Measurements from ENCODE around the gene DOHH. TPM values are rescaled to one million over a fixed set of nuclear protein-coding genes. Genes with fewer than 3 reads are reported as not detected.

DOHH gene
- total RNA-seq, 2 donors from 2014 or later, result 26.1 to 26.9 TPM

DNA sequence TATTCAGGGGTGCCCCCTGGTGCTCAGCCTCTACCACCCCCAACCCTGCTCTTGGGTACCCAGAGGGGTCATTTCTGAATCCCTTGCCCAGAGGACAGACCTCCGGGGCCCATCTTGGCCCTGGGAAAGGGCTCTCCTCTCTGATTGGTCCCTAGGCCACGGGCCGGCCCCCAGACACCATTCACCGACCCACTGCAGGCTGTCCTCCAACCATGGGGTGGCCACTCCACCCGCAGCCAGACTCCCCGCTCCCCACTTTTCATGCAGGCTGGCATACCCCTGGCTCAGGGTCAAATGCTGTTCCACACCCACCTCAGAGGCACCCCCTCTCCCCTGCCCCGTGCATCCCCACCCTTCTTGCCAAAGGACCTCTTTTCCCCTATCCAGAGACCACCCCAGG lies 34.9 kb downstream of the DOHH start:
- no peak for TF ChIP-seq CTCF (IDR thresholded peaks at IDR 0.05)
- no peak for TF ChIP-seq POLR2A (IDR thresholded peaks at IDR 0.05)
- TF ChIP-seq POLR2AphosphoS5 (IDR thresholded peaks at IDR 0.05), result no peak
- H3K36me3 ChIP-seq, result peaks cover 0 to 6% of the 10 kb centered on the region in 2 donors
- no peaks in the 10 kb centered on the region for H3K4me1 ChIP-seq (replicated peaks)
- DNase-seq (ENCODE audit: low spot score), result no peak
- WGBS, result 68% methylated on average over 7 of the region's 7 CpGs
- no peak overlapping the region for H3K4me3 ChIP-seq
- H3K27ac ChIP-seq, result peak overlapping the region; percentile 30 to 38
- intact Hi-C loops (cut with DNase I), result loop anchor here (5.0 kb wide), 1 partner anchor 33 kb away; no protein-coding TSS in a partner anchor
- H3K9me3 ChIP-seq, result no peaks in the 10 kb centered on the region
- H3K27me3 ChIP-seq (replicated peaks; ENCODE audit: insufficient read depth), result no peaks in the 10 kb centered on the region

- Histone ChIP-seq H3K4me1 (replicated peaks) (no peaks in the 10 kb centered on the region), H3K36me3 (peaks cover 0 to 6% of the 10 kb centered on the region in 2 donors), H3K27me3 (replicated peaks; ENCODE audit: insufficient read depth) (no peaks in the 10 kb centered on the region), H3K4me3 (no peak overlapping the region), H3K9me3 (no peaks in the 10 kb centered on the region), H3K27ac (peak overlapping the region in 1 of 2 donors; percentile 48)
- WGBS, result 81% methylated on average over 30 of the region's 31 CpGs
- intact Hi-C loops (cut with DNase I), result loop anchor here (5.0 kb wide), 1 partner anchor 32 kb away; no protein-coding TSS in a partner anchor
- TF ChIP-seq CTCF (IDR thresholded peaks at IDR 0.05), result no peak
- TF ChIP-seq POLR2A (IDR thresholded peaks at IDR 0.05), result no peak
- no peak for TF ChIP-seq POLR2AphosphoS5 (IDR thresholded peaks at IDR 0.05)
- DNase-seq (ENCODE audit: low spot score), result no peak
Observed at GRCh38 chr19:3464587-3465235, 35.8 kb downstream of the DOHH start.

DNA sequence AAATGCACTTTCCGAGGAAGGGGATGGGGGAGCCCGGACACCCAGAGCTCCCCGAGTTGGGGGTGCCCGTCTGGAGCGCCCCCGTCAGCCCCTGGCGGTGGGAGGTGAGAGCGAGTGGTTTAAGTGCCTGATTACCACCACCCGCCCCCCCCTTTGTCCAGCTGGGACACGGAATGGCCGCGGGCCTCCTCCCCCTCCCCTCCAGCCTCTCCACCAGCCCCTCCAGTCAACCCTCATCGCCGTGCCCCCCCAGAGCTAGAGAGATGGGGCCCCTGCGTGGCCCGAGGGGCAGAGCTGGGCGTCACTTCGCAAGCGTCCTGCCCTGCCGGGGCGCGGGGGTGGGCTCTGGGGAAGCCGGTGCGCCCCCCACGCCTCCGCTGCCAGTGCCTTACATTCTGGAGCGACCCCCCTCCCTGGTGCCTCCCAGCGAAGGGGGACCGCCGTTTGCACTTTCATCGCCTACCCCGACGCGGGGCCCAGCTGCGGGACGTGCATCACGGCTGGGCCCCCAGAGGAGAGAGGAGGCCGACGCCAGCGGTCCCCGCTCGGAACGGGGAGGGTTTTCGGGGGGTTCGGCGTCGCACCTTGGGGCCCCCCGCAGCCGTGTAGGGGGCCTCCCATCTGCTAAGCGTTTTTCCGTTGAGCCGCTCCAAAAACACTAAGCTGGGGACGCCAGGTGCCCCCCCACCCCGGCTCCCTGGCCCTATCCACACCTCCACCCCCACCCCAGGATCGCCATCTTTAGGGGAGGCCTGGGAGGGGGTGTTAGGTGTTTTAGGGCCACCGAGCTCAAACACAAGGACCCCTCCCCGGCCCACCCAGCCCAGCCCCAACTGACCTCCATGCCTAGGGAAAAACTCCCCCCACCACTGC lies 36.5 kb downstream of the DOHH start:
- Histone ChIP-seq H3K4me3 (no peak overlapping the region), H3K4me1 (replicated peaks) (no peaks in the 10 kb centered on the region), H3K9me3 (no peaks in the 10 kb centered on the region), H3K27me3 (replicated peaks; ENCODE audit: insufficient read depth) (no peaks in the 10 kb centered on the region), H3K36me3 (peaks cover 0 to 6% of the 10 kb centered on the region in 2 donors), H3K27ac (peak overlapping the region; percentile 42 to 48)
- WGBS, result 73% methylated on average over 43 of the region's 57 CpGs
- intact Hi-C loops (cut with DNase I), result no loop called here
- TF ChIP-seq POLR2AphosphoS5 (IDR thresholded peaks at IDR 0.05) (no peak), CTCF (IDR thresholded peaks at IDR 0.05) (no peak), POLR2A (IDR thresholded peaks at IDR 0.05) (no peak)
- DNase-seq (ENCODE audit: low spot score), result no peak

- 63% methylated on average over 36 of the region's 58 CpGs for WGBS
- Histone ChIP-seq H3K27me3 (replicated peaks; ENCODE audit: insufficient read depth) (no peaks in the 10 kb centered on the region), H3K36me3 (peaks cover 0 to 6% of the 10 kb centered on the region in 2 donors), H3K27ac (peak overlapping the region; percentile 42 to 48), H3K4me3 (no peak overlapping the region), H3K9me3 (no peaks in the 10 kb centered on the region), H3K4me1 (replicated peaks) (no peaks in the 10 kb centered on the region)
- no peak for DNase-seq (ENCODE audit: low spot score)
- intact Hi-C loops (cut with DNase I), result no loop called here
- no peak for TF ChIP-seq POLR2AphosphoS5 (IDR thresholded peaks at IDR 0.05)
- no peak for TF ChIP-seq POLR2A (IDR thresholded peaks at IDR 0.05)
- no peak for TF ChIP-seq CTCF (IDR thresholded peaks at IDR 0.05)
Observed at GRCh38 chr19:3462991-3463713, 37.3 kb downstream of the DOHH start.

Measured in prostate gland (tissue), 2 donors.